ENCODE data around the gene FLVCR2.
"Not testable (repeated sequence)": the region's sequence is repeated elsewhere in the genome, so short reads cannot be mapped to it uniquely, and the experiment has no call there.

Gene FLVCR2

DNA sequence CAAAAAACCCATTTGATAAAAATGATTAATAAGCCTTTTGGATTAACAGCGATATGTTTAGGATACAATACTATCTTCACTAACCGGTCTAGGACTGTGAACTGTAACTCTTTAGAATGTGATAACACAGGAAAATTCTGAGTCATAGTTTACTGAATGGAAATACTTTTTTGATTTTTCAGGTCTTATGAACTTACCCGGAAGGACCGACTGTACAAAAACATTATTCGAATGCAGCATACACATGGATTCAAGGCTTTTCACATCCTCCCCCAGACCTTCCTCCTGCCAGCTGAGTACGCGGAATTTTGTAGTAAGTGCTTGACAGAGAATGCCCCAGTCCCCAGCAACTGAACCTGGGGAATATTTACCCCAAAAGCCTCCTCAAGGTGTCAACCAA lies 111.6 kb downstream of the FLVCR2 start:
- Histone ChIP-seq H3K27me3 (ENCODE audit: control insufficient read depth, insufficient read depth, low read length) (no peaks in the 10 kb centered on the region), H3K36me3 (ENCODE audit: control insufficient read depth, insufficient read depth, low read length) (peaks cover 7% of the 10 kb centered on the region), H3K4me1 (ENCODE audit: control insufficient read depth, insufficient read depth, low read length) (no peaks in the 10 kb centered on the region), H3K9me3 (ENCODE audit: control insufficient read depth, insufficient read depth, low read length) (no peaks in the 10 kb centered on the region), H3K9ac (ENCODE audit: low read depth, low read length) (no peak overlapping the region), H3K4me3 (ENCODE audit: low read depth, low read length) (no peak overlapping the region)

DNA sequence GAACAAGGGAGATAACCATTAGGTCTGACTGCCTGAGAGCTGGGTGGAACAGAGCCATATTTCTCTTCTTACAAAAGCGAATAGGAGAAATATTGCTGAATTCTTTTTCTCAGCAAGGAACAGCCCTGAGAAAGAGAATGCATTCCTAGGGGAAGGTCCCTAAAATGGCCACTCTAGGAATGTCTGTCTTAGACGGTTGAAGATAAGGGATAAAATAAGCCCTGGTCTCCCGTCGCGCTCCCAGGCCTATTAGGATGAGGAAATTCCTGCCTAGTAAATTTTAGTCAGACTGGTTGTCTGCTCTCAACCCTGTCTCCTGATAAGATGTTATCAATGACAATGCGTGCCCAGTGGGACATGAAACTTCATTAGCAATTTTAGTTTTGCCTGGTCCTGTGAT lies 116.6 kb downstream of the FLVCR2 start:
- H3K9ac ChIP-seq (ENCODE audit: low read depth, low read length); H3K27me3 ChIP-seq (ENCODE audit: control insufficient read depth, insufficient read depth, low read length); H3K4me3 ChIP-seq (ENCODE audit: low read depth, low read length); H3K9me3 ChIP-seq (ENCODE audit: control insufficient read depth, insufficient read depth, low read length); H3K36me3 ChIP-seq (ENCODE audit: control insufficient read depth, insufficient read depth, low read length); H3K4me1 ChIP-seq (ENCODE audit: control insufficient read depth, insufficient read depth, low read length): not testable (repeated sequence)

DNA sequence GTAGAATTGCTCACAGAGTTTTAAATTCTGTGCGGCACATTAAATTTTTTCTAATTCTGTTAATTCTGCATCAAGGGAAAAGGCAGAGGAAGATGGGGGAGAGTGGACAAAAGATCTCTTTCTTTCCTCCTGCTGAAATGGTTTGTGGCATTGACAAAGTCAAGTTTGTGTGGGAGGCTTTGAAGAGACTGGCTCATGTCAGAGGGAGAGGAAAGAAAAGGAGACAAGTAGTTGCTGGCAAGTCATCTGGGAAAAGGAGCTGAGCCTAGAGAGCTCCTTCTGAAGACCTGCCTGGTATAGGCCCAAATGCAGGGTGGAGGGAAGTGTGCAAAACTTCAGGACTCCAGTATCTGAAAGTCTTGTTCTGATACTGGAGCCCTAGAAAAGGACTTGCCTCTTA lies 119.0 kb downstream of the FLVCR2 start:
- Histone ChIP-seq H3K9ac (ENCODE audit: low read depth, low read length) (no peak overlapping the region), H3K27me3 (ENCODE audit: control insufficient read depth, insufficient read depth, low read length) (no peaks in the 10 kb centered on the region), H3K4me1 (ENCODE audit: control insufficient read depth, insufficient read depth, low read length) (no peaks in the 10 kb centered on the region), H3K9me3 (ENCODE audit: control insufficient read depth, insufficient read depth, low read length) (no peaks in the 10 kb centered on the region), H3K4me3 (ENCODE audit: low read depth, low read length) (no peak overlapping the region), H3K36me3 (ENCODE audit: control insufficient read depth, insufficient read depth, low read length) (peaks cover 10% of the 10 kb centered on the region)
